ENCODE data around the gene SIRPA. TPM values are rescaled to one million over a fixed set of nuclear protein-coding genes. Genes with fewer than 3 reads are reported as not detected.

Gene SIRPA
- total and polyA plus RNA-seq, 2 of the 8 experiments (the other 6 are each of a cell fraction or from before 2014, with no cell fraction given), result 3.9 to 4.3 TPM

GRCh38 chr20:1961374-1961773, 66.2 kb downstream of the SIRPA start:
- Histone ChIP-seq H3K79me2 (ENCODE audit: control insufficient read depth in 1 of 2, insufficient read depth in 2 of 2, low read length in 2 of 2) (no peaks in the 10 kb centered on the region), H3K23me2 (ENCODE audit: low read depth, low read length) (no peaks in the 10 kb centered on the region; the same call in 1 of the 2 replicates), H3K18ac (ENCODE audit: extremely low read depth, low read length) (no peak overlapping the region), H3K4me2 (ENCODE audit: insufficient read depth in 1 of 2, low read depth in 2 of 2, low read length in 2 of 2) (no peak overlapping the region), H4K20me1 (replicated peaks in 1 of 2; ENCODE audit: control insufficient read depth in 1 of 2, insufficient read depth in 2 of 2, low read length in 2 of 2) (no peaks in the 10 kb centered on the region), H3K9me3 (ENCODE audit: insufficient read depth in 2 of 2, low read depth in 1 of 2, low read length in 1 of 2) (no peaks in the 10 kb centered on the region), H3K14ac (ENCODE audit: insufficient read length) (no peak overlapping the region), H3K4me1 (replicated peaks in 1 of 4; ENCODE audit: control insufficient read depth in 3 of 4, insufficient read depth in 4 of 4, low read length in 3 of 4) (peaks cover 4 to 17% (median 11%) of the 10 kb centered on the region in 4 experiments; a peak in 6 of 7 replicates), H3K4me3 (ENCODE audit: extremely low read depth in 1 of 4, insufficient read depth in 2 of 4, low read depth in 3 of 4, low read length in 4 of 4) (no peak overlapping the region), H4K8ac (ENCODE audit: extremely low read depth, insufficient read depth, low read length) (no peak overlapping the region), H3K56ac (replicated peaks; ENCODE audit: insufficient read length, low read depth, low read length) (no peak overlapping the region), H3K36me3 (ENCODE audit: control insufficient read depth in 2 of 4, insufficient read depth in 4 of 4, low read length in 3 of 4) (no peaks in the 10 kb centered on the region), H3K4ac (replicated peaks; ENCODE audit: insufficient read length, low read depth, low read length) (no peak overlapping the region), H2BK15ac (ENCODE audit: low read length) (no peak overlapping the region), H2AK5ac (ENCODE audit: low read depth, low read length) (no peak overlapping the region), H4K5ac (ENCODE audit: insufficient read length, low read depth, low read length) (no peak overlapping the region), H2BK20ac (ENCODE audit: low read length) (no peak overlapping the region), H3K79me1 (ENCODE audit: low read depth, low read length) (no peaks in the 10 kb centered on the region), H2BK12ac (ENCODE audit: low read depth, low read length) (no peak overlapping the region), H3K27me3 (replicated peaks in 1 of 4; ENCODE audit: control insufficient read depth in 3 of 4, extremely low read depth in 1 of 4, insufficient read depth in 3 of 4, low read length in 3 of 4) (peaks cover 0 to 4% (median 0%) of the 10 kb centered on the region in 4 experiments; a peak in 2 of 7 replicates), H2BK5ac (ENCODE audit: low read depth, low read length) (no peak overlapping the region), H4K91ac (replicated peaks; ENCODE audit: insufficient read length, low read length) (no peak overlapping the region), H2AFZ (ENCODE audit: low read length) (no peak overlapping the region), H3K9ac (replicated peaks in 1 of 4; ENCODE audit: extremely low read depth in 1 of 4, low read depth in 3 of 4, low read length in 3 of 4) (no peak overlapping the region), H3K23ac (ENCODE audit: insufficient read length) (no peak overlapping the region), H3K27ac (ENCODE audit: low read depth, low read length) (no peak overlapping the region), H2BK120ac (replicated peaks; ENCODE audit: low read depth, low read length) (no peak overlapping the region)
- POLR2A ChIA-PET (ENCODE audit: partially characterized antibody), result interaction anchor here (1.1 kb wide), 1 partner anchor 136 kb away, joined by 3 read pairs; no protein-coding TSS in a partner anchor
- DNase-seq (ENCODE audit: low read depth in 1 of 2, low spot score in 2 of 2) (no peak), FAIRE-seq (no peak)
- CTCF ChIA-PET (ENCODE audit: partially characterized antibody), result no interaction called here
- TF ChIP-seq CTCF (IDR thresholded peaks at IDR 0.05; ENCODE audit: control extremely low read depth in 1 of 3, insufficient read depth in 1 of 3, low read depth in 1 of 3, low read length in 3 of 3) (no peak), BRCA1 (IDR thresholded peaks at IDR 0.05; ENCODE audit: low read depth, low read length) (no peak), SUZ12 (IDR thresholded peaks at IDR 0.05; ENCODE audit: low read length) (no peak), KDM4A (IDR thresholded peaks at IDR 0.05; ENCODE audit: low read depth, low read length, severe bottlenecking) (no peak), RXRA (IDR thresholded peaks at IDR 0.05; ENCODE audit: insufficient read depth, low read depth, low read length) (no peak)
- 82% methylated on average over 5 of the region's 5 CpGs; no CpG with 5 or more reads in 1 of the 2 experiments for WGBS, 2 experiments (ENCODE audit: extremely low coverage in 1 of 2, insufficient coverage in 1 of 2, insufficient read length in 1 of 2, insufficient replicate concordance in 2 of 2, low coverage in 1 of 2, low lambda C conversion rate in 2 of 2, missing lambda C conversion rate in 1 of 2)
